HepG2 (cell line): ENCODE measurements around the gene ANKRD13D. TPM values are rescaled to one million over a fixed set of nuclear protein-coding genes. Genes with fewer than 3 reads are reported as not detected.

Experiments used
- AHR ChIP-seq: IDR thresholded peaks from 2 replicates; pipeline ENCODE4 v1.6.1; 2018; ENCODE audit warnings: missing genetic modification reagents, missing compliant biosample characterization
- BHLHE40 ChIP-seq: IDR thresholded peaks from 2 replicates; pipeline ENCODE4 v1.6.1; 2011; ENCODE audit warnings: low read length, improper control_type of control experiment
- CHCHD3 ChIP-seq: sonication (generic); formaldehyde crosslinking; IDR thresholded peaks from 2 replicates; pipeline ENCODE4 v1.8.0; 2022; ENCODE audit warnings: mild to moderate bottlenecking, missing genetic modification reagents, moderate library complexity
- FLYWCH1 ChIP-seq: sonication (generic); formaldehyde crosslinking; IDR thresholded peaks from 2 replicates; pipeline ENCODE4 v1.8.1; 2023; ENCODE audit warnings: mild to moderate bottlenecking, missing genetic modification reagents
- PAXIP1 ChIP-seq: sonication (generic); formaldehyde crosslinking; conservative IDR thresholded peaks from 2 replicates; pipeline ENCODE4 v1.4.0; 2020; ENCODE audit warnings: mild to moderate bottlenecking, missing genetic modification reagents, moderate library complexity
- SAP130 ChIP-seq: IDR thresholded peaks from 2 replicates; pipeline ENCODE4 v1.6.1; 2016; ENCODE audit warnings: low read depth
- SMC3 ChIP-seq: IDR thresholded peaks from 2 replicates; pipeline ENCODE4 v1.6.1; 2011; ENCODE audit warnings: low read length, improper control_type of control experiment
- STAT6 ChIP-seq: sonication (generic); formaldehyde crosslinking; IDR thresholded peaks from 2 replicates; pipeline ENCODE4 v1.4.0; 2020; ENCODE audit warnings: missing genetic modification reagents, mild to moderate bottlenecking, borderline replicate concordance
- ZFP91 ChIP-seq: sonication (generic); formaldehyde crosslinking; IDR thresholded peaks from 2 replicates; pipeline ENCODE4 v1.9.0; 2022; ENCODE audit warnings: missing genetic modification reagents, mild to moderate bottlenecking, borderline replicate concordance
- ZHX1 ChIP-seq: sonication (generic); formaldehyde crosslinking; IDR thresholded peaks from 2 replicates; pipeline ENCODE4 v1.8.1; 2022; ENCODE audit warnings: low read depth, mild to moderate bottlenecking, missing genetic modification reagents
- ZKSCAN8 ChIP-seq: IDR thresholded peaks from 2 replicates; pipeline ENCODE4 v1.6.1; 2016; ENCODE audit warnings: borderline replicate concordance, missing genetic modification reagents, missing compliant biosample characterization
- ZNF230 ChIP-seq: sonication (generic); formaldehyde crosslinking; IDR thresholded peaks from 2 replicates; pipeline ENCODE4 v1.4.0; 2020; ENCODE audit warnings: mild to moderate bottlenecking, missing genetic modification reagents
- ZNF276 ChIP-seq: sonication (generic); formaldehyde crosslinking; IDR thresholded peaks from 2 replicates; pipeline ENCODE4 v1.4.0; 2020; ENCODE audit warnings: mild to moderate bottlenecking, low read depth, missing genetic modification reagents
- ZNF343 ChIP-seq: sonication (generic); formaldehyde crosslinking; IDR thresholded peaks from 2 replicates; pipeline ENCODE4 v1.4.0; 2020; ENCODE audit warnings: mild to moderate bottlenecking, missing genetic modification reagents
- ZNF44 ChIP-seq: sonication (generic); formaldehyde crosslinking; IDR thresholded peaks from 2 replicates; pipeline ENCODE4 v1.5.1; 2020; ENCODE audit warnings: mild to moderate bottlenecking, missing genetic modification reagents
- ZNF547 ChIP-seq: sonication (generic); formaldehyde crosslinking; IDR thresholded peaks from 2 replicates; pipeline ENCODE4 v1.5.1; 2020; ENCODE audit warnings: mild to moderate bottlenecking, missing genetic modification reagents
- polyA plus RNA-seq, 8 experiments: library from polyadenylated mRNA; depleted of rRNA in 3 of 8; stranded (reverse) in 7 of 8; unstranded in 1 of 8; fragments of >200 nt; fragmentation: Illumina TruSeq in 4 of 8; extraction: Trizol in 4 of 8; gene quantifications; 2 replicates each; pipeline versions ENCODE4 v1.2.1 to v1.2.3, GENCODE V29; 2011 to 2016; ENCODE audit warnings: low read depth in 4 of 8, missing spikeins in 1 of 8, mixed read lengths in 1 of 8; ENCODE audit not compliant: insufficient read depth in 1 of 8
- total RNA-seq, 5 experiments: library from RNA; depleted of rRNA; stranded (reverse); fragments of >200 nt; fragmentation: Illumina TruSeq; extraction: Trizol; gene quantifications; 2 replicates each; pipeline ENCODE4 v1.2.3, GENCODE V29; 2016; ENCODE audit warnings: low read depth in 1 of 5

The ANKRD13D gene
- total and polyA plus RNA-seq, 2 of the 13 experiments (the other 11 are each of a cell fraction or from before 2014, with no cell fraction given): 18.6 to 27.3 TPM

- TF ChIP-seq ZNF276 (CRISPR knock-in tag) (peak; percentile 70), FLYWCH1 (CRISPR knock-in tag) (no peak), STAT6 (CRISPR knock-in tag) (peak; percentile 85; the same call in 1 of the 2 replicates), BHLHE40 (no peak), ZNF44 (0 out of 2 replicates have a peak, but pooled peaks have one; percentile 78), ZFP91 (peak; percentile 93; the same call in 1 of the 2 replicates), PAXIP1 (CRISPR knock-in tag) (peak; percentile 43; the same call in 1 of the 2 replicates), ZNF230 (peak; percentile 19; the same call in 1 of the 2 replicates), ZKSCAN8 (CRISPR knock-in tag) (0 out of 2 replicates have a peak, but pooled peaks have one; percentile 51), AHR (0 out of 2 replicates have a peak, but pooled peaks have one; percentile 70), CHCHD3 (no peak), SAP130 (CRISPR knock-in tag) (peak; percentile 78), ZNF547 (CRISPR knock-in tag) (peak; percentile 95; the same call in 1 of the 2 replicates), ZNF343 (CRISPR knock-in tag) (no peak), SMC3 (peak; percentile 73; the same call in 1 of the 2 replicates), ZHX1 (peak; percentile 58; the same call in 1 of the 2 replicates)
Observed at GRCh38 chr11:67317205-67317887, 28.2 kb downstream of the ANKRD13D start (continued).
